CD4-positive, alpha-beta T cell treated with Interleukin-6 for 4 hours (primary cell): ENCODE measurements around the gene RAI14.
"Not testable (repeated sequence)": the region's sequence is repeated elsewhere in the genome, so short reads cannot be mapped to it uniquely, and the experiment has no call there.

Experiments
- DNase-seq: peaks from one replicate; pipeline ENCODE4 v3.0.0-alpha.2; 2020; ENCODE audit warnings: mixed read lengths

Gene RAI14

GRCh38 chr5:34701442-34701841 lies 45.3 kb downstream of the RAI14 start:
- not testable (repeated sequence) for DNase-seq

- no peak for DNase-seq
These were observed 47.9 kb downstream of the RAI14 start for GRCh38 chr5:34703767-34704713.

DNA sequence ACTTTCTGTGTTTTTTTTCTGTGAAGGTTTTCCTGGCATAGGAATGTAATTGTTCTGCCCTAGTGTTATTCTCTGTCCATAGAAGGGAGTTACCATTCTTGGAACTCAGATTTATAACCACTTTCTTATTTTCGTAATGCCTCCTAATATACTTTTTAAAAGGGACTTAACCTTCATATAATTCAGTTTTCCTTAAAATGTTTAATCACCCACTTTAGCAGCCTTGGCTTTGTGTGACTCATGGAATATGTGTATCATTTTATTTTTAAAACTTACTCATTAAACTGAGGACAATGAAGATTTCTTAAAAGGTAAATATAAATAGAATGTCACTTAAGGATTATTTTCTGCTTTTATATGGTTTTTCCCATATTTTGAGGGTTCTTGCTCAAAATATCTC lies 50.0 kb downstream of the RAI14 start:
- DNase-seq = no peak

GRCh38 chr5:34707451-34708107 lies 51.5 kb downstream of the RAI14 start:
- DNase-seq = no peak

GRCh38 chr5:34708777-34709176 lies 52.6 kb downstream of the RAI14 start:
- no peak for DNase-seq

GRCh38 chr5:34709861-34710673 lies 53.9 kb downstream of the RAI14 start:
- DNase-seq = no peak

- no peak for DNase-seq
These were observed 56.4 kb downstream of the RAI14 start for GRCh38 chr5:34712565-34712964.

DNA sequence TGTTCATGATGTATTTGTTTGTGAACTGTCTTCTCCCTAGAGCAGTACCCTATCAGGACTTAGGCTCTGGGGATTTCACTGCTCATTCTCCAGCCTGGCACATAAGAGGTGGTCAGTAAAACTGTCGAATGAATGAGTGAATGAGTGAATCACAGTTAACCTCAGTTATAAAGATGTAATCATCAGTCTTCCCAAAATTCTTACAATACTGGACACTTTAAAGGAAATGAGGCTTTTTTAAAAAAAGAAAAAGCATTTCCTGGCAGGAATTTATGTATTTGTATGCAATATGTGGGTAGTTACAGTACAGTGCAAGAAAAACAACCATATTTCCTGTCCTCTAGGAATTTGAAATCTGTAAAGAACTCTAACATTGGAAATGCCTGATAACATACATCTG lies 59.6 kb downstream of the RAI14 start:
- no peak for DNase-seq

DNA sequence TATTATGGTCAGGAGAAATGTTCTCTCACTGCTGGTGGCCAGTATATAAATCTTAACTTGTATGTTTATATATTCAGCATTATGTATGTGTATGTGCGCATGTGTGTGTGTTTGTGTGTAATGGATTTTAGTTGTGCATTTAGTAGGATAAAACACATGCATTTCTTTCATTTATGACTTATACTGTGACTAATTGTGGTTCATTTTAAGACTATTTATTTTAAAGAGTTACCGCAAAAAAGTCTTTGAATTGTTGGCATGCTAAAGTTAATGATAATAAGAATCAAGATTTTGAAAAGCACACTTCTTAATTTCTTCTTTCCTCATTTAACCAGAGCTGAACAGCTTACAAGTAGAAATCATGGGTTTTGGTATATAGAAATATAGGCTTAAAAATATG lies 60.9 kb downstream of the RAI14 start:
- no peak for DNase-seq

DNA sequence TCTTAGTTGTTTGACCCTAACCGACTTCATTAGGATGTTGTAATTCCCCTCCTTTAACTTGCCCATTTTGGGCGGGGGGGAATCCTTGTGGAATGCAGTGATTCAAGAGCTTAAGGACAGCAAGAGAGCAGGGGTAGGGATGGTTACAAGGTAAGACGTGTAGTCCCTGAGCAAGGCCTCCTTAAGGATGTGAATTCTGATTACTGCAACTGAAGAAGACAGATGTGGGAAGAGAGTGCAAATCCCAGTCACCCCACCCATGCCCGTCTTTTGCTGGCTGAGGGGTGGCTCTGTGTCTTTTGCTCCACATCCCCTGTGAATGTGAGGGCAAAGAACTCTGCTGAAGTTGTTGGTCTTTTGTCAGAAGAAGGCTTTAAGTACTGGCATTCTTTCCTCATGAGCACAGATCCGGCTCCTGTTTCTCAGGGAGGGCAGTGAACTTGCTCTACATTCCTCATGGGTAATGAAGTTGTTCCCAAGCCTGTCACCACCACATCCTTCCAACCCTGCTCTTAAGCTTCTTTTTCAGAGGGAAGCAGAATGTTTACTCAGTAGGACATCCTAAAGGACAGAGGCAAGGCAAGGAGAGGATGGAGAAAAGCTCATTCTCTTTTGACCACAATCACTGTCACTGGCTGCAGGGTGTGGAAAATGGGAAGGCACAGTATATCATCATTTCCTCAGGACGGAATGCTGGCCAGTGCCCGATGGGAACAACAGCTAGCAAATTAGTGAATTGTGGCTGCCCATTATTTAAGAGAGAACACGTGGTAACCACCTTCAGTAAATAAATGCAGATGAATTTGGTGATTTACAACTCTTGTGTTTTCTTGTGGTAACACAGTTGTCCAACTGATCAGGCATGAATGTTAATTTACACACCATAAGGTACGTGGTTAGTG lies 61.5 kb downstream of the RAI14 start:
- DNase-seq = no peak

- no peak for DNase-seq
These were observed 62.4 kb downstream of the RAI14 start for GRCh38 chr5:34718516-34718915.

- DNase-seq = no peak
These were observed 62.9 kb downstream of the RAI14 start for GRCh38 chr5:34719029-34719428.

GRCh38 chr5:34721327-34721726 lies 65.2 kb downstream of the RAI14 start:
- DNase-seq = no peak

DNA sequence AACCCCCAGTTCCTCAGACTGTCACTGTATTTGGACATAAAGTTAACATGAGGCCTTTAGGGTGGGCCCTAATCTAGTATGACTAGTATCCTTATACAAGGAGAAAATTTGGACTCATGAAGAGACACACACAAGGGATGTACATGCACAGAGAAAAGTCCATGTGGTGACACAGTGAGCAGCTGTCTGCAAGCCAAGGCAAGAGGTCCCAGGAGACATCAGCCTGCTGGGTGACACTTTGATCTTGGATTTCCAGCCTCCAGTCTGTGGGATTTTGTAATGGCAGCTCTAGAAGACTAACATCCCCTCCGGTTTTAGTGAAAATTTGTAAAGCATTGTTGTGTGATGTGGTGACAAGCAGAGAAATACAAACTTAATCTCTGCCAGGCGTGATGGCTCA lies 66.1 kb downstream of the RAI14 start:
- DNase-seq = no peak

DNA sequence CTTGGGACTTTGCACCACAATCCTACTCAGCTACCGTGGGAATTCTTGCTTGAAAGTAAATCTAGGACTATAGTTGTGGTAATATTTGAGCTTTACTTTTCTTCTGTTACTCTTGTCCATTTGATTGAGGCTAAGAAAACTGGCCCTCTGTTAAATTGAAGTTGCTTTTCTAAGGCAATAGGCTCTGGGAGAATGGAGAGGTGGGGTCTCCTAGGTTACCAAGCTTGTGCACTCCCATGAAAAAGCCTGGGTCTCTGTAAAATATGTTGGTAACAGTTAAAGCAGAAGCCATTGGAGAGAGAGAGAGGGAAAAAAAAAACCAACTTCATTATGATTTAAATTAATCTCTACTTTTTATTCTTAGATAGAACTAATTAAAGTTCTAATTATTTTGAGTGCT lies 68.6 kb downstream of the RAI14 start:
- DNase-seq = no peak

DNA sequence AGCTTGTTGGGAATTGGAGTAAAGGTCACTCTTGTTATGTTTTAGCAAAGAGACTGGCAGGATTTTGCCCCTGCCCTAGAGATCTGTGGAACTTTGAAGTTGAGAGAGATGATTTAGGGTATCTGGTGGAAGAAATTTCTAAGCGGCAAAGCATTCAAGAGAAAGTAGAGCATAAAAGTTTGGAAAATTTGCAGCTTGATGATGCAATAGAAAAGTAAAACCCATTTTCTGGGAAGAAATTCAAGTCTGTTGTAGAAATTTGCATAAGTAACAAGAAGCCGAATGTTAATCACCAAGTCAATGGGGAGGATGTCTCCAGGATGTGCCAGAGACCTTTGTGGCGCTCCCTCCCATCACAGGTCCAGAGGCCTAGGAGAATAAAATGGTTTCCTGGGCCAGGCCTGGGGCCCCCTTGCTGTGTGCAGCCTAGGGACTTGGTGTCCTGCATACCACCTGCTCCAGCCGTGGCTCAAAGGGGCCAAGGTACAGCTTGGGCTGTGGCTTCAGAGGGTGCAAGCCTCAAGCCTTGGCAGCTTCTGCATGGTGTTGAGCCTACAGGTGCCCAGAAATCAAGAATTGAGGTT lies 71.1 kb downstream of the RAI14 start:
- not testable (repeated sequence) for DNase-seq

- no peak for DNase-seq
These were observed 72.1 kb downstream of the RAI14 start for GRCh38 chr5:34728236-34728635.

GRCh38 chr5:34731435-34732232 lies 75.5 kb downstream of the RAI14 start:
- DNase-seq = no peak

DNA sequence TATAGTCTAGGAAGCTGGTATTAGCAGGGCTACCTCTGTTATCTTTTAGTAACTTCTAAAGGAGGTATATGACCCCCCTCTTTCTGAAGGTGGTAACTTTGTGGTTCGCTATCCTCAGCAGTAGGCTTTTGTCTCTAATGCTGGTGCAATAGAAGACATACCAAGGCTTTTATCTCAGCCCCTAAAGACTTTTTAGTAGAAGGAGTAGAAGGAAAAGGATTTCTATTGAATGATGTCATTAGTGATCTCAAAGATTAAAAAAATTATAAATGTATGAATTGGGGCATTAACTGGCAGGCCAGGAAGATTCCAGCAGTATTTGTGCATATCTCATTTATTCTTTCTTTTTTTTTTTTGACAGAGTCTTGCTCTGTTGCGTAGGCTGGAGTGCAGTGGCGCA lies 78.2 kb downstream of the RAI14 start:
- DNase-seq = no peak

DNA sequence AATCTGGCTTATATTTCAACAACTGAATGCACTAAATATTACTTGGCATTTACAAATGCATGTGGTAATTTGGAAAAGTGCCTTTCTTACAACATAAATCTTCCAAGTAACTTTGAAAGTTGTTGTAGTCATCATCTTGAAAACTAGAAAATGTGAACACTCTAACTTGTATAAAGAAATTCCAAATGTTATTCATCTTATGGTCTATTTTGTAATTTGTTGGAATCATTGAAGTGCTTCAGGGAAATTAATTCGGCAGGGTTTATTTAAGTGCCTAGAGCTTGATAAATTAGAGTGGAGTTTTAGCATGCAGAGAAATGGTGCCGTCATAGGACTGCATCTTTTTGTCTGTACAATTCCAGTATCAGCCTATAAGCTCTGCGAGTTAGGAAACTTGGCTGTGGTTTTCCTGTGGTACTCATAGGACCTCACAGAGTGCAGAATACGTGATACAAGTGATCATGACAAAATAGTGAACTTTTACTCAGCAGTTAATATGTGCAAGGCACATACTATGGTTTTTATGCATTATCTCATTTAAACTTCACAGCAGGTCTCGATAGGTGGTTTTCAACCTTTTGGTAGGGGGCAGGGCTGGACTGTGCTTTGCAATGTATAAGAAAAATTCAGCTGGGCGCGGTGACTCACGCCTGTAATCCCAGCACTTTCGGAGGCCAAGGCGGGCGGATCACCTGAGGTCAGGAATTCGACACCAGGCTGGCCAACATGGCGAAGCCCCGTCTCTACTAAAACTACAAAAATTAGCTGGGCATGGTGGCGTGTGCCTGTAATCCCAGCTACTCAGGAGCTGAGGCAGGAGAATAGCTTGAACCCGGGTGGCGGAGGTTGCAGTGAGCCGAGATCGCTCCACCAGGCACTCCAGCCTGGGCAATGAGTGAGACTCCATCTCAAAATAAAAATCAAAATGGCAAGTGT lies 79.6 kb downstream of the RAI14 start:
- DNase-seq = no peak
